ENCODE data around the gene ABHD12.

DNA sequence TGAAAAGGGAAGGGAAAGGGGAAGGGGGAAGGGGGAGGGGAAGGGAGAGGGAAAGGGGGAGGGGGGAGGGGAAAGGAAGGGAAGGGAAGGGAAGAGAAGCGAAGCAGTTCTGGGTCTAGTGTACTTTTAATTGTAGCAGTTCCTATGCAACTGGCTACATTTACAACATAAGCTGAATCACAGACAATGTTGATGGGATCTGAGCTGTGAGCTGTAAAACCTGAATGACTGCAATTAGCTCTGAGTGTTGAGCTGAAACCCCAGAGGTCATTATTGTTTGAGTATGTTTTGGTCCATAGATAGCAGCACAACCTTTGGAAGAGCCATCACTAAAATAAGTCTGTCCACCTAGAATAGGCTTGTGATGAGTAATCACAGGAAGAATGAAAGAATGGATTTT lies 7.2 kb upstream of the ABHD12 start:
- TF ChIP-seq, protein P1, sequence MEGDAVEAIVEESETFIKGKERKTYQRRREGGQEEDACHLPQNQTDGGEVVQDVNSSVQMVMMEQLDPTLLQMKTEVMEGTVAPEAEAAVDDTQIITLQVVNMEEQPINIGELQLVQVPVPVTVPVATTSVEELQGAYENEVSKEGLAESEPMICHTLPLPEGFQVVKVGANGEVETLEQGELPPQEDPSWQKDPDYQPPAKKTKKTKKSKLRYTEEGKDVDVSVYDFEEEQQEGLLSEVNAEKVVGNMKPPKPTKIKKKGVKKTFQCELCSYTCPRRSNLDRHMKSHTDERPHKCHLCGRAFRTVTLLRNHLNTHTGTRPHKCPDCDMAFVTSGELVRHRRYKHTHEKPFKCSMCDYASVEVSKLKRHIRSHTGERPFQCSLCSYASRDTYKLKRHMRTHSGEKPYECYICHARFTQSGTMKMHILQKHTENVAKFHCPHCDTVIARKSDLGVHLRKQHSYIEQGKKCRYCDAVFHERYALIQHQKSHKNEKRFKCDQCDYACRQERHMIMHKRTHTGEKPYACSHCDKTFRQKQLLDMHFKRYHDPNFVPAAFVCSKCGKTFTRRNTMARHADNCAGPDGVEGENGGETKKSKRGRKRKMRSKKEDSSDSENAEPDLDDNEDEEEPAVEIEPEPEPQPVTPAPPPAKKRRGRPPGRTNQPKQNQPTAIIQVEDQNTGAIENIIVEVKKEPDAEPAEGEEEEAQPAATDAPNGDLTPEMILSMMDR (IDR thresholded peaks at IDR 0.05) = no peak
- no peak for TF ChIP-seq POLR2A (IDR thresholded peaks at IDR 0.05)

Data from heart left ventricle (tissue), 13 donors.